K562 (cell line): ENCODE measurements around the gene SLC35A2. TPM values are rescaled to one million over a fixed set of nuclear protein-coding genes. Genes with fewer than 3 reads are reported as not detected.
A peak's percentile ranks its signal among the peaks of the same experiment; 100 is the strongest.

Experiments
- ATAC-seq: fragments of 200-7000 bp; cut with Tn5 transposase; 3 replicates; pipeline ENCODE4 v1.9.1; 2020; ENCODE audit warnings: moderate library complexity
- BruUV-seq: library from RNA; stranded (reverse); fragments of 400-500 nt; replicated peaks from 2 replicates; lab custom pipeline; 2021; lab: Mats Ljungman, UMichigan
- CTCF ChIA-PET: fragments of 300-600 bp; formaldehyde crosslinking; extraction: SDS; loops from one replicate; lab custom pipeline; 2021; ENCODE audit warnings: low intra/inter-chr PET ratio; lab: Yijun Ruan, JAX
- POLR2A ChIA-PET: fragments of 300-600, 350-650 bp; sonication (Branson Sonifier 250); formaldehyde crosslinking; extraction: SDS; loops from one replicate; lab custom pipeline; 2021; ENCODE audit warnings: antibody characterized with exemption, inconsistent platforms; lab: Yijun Ruan, JAX
- DNase-seq, 4 experiments: peaks; one replicate each; pipeline versions ENCODE4 v3.0.0 to v3.0.0-alpha.2; 2011 to 2018; ENCODE audit warnings: low spot score in 3 of 4, mixed read lengths in 3 of 4; ENCODE audit errors: extremely low read depth in 1 of 4
- FAIRE-seq: peaks from 2 replicates; lab custom pipeline; 2011; peaks lifted over from hg19 to GRCh38; lab: Jason Lieb, UNC
- H2AFZ ChIP-seq: 2 replicates; pipeline ENCODE4 v1.6.0; 2011; ENCODE audit warnings: low read depth, low read length, control low read depth, inconsistent platforms
- H3K27ac ChIP-seq: fragments of 200-600 bp; 3 replicates; pipeline ENCODE4 v1.8.0; 2011; ENCODE audit warnings: low read depth, mild to moderate bottlenecking, control low read depth, inconsistent platforms, low read length, moderate library complexity, mixed read lengths; ENCODE audit errors: extremely low read depth
- H3K27me3 ChIP-seq, 2 experiments: fragments of 300-600 bp in 1 of 2; 2 replicates in 1 of 2; 3 replicates in 1 of 2; pipeline versions ENCODE4 v1.6.0 to v1.8.0; 2011; ENCODE audit warnings: inconsistent platforms in 2 of 2, low read length in 2 of 2, mild to moderate bottlenecking in 1 of 2, mixed read lengths in 1 of 2, moderate library complexity in 1 of 2; ENCODE audit not compliant: control insufficient read depth in 2 of 2, insufficient read depth in 2 of 2
- H3K36me3 ChIP-seq: fragments of 300-600 bp; 3 replicates; pipeline ENCODE4 v1.8.0; 2011; ENCODE audit warnings: mild to moderate bottlenecking, low read length, inconsistent platforms; ENCODE audit not compliant: control insufficient read depth, insufficient read depth
- H3K4me1 ChIP-seq, 2 experiments: fragments of 200-600 bp in 1 of 2; replicated peaks in 1 of 2; 2 replicates in 1 of 2; 3 replicates in 1 of 2; pipeline versions ENCODE4 v1.5.1 to v1.8.0; 2011; ENCODE audit warnings: inconsistent platforms in 2 of 2, low read length in 2 of 2, mild to moderate bottlenecking in 1 of 2, mixed read lengths in 1 of 2, moderate library complexity in 1 of 2; ENCODE audit not compliant: control insufficient read depth in 2 of 2, insufficient read depth in 2 of 2
- H3K4me2 ChIP-seq: 2 replicates; pipeline ENCODE4 v1.6.1; 2011; ENCODE audit warnings: low read length, control low read depth, inconsistent platforms, mixed read lengths; ENCODE audit not compliant: insufficient read depth
- H3K4me3 ChIP-seq: fragments of 200-600 bp; sonication (generic), shearing (Covaris generic); 2 replicates; pipeline ENCODE4 v1.5.1; 2016; ENCODE audit warnings: control low read depth, inconsistent platforms
- H3K79me2 ChIP-seq: fragments of 200-600 bp; 3 replicates; pipeline ENCODE4 v1.8.0; 2011; ENCODE audit warnings: low read length, inconsistent platforms; ENCODE audit not compliant: control insufficient read depth, insufficient read depth
- H3K9ac ChIP-seq, 2 experiments: 2 replicates each; pipeline versions ENCODE4 v1.6.0 to v1.6.1; 2011; ENCODE audit warnings: low read depth in 2 of 2, low read length in 2 of 2, control low read depth in 1 of 2, inconsistent platforms in 1 of 2, mild to moderate bottlenecking in 1 of 2, mixed read lengths in 1 of 2; ENCODE audit not compliant: insufficient read depth in 1 of 2
- H3K9me1 ChIP-seq: one replicate; pipeline ENCODE4 v1.6.0; 2011; ENCODE audit warnings: inconsistent platforms, mild to moderate bottlenecking, low read length, moderate library complexity; ENCODE audit not compliant: control insufficient read depth, insufficient read depth
- H3K9me3 ChIP-seq: replicated peaks from 2 replicates; pipeline ENCODE4 v1.5.1; 2011; ENCODE audit warnings: low read depth, low read length, inconsistent platforms; ENCODE audit not compliant: control insufficient read depth, insufficient read depth
- H4K20me1 ChIP-seq: replicated peaks from 2 replicates; pipeline ENCODE4 v1.6.1; 2011; ENCODE audit warnings: low read length, inconsistent platforms, mixed read lengths; ENCODE audit not compliant: control insufficient read depth, insufficient read depth
- FOS ChIP-seq: IDR thresholded peaks from 3 replicates; pipeline ENCODE4 v1.6.1; 2011; ENCODE audit not compliant: insufficient read length; ENCODE audit errors: extremely low read depth
- FOXJ2 ChIP-seq: fragments of 200-800 bp; sonication (Bioruptor generic); IDR thresholded peaks from 2 replicates; pipeline ENCODE4 v1.6.1; 2016; ENCODE audit warnings: missing genetic modification characterization, missing compliant biosample characterization
- GMEB1 ChIP-seq: fragments of 250-450 bp; sonication (Bioruptor Pico); IDR thresholded peaks from 2 replicates; pipeline ENCODE4 v1.4.0; 2020; ENCODE audit warnings: mild to moderate bottlenecking
- PHF8 ChIP-seq: fragments of 200-600 bp; sonication (generic); IDR thresholded peaks from 2 replicates; pipeline ENCODE4 v1.6.1; 2012; ENCODE audit warnings: mixed run types, mild to moderate bottlenecking, inconsistent platforms, low read length, moderate library complexity, borderline replicate concordance
- RBBP5 ChIP-seq: fragments of 200-600 bp; sonication (generic); IDR thresholded peaks from 2 replicates; pipeline ENCODE4 v1.6.1; 2012; ENCODE audit warnings: borderline replicate concordance, mild to moderate bottlenecking, low read length, control low read depth, inconsistent platforms; ENCODE audit not compliant: insufficient read depth, poor library complexity, severe bottlenecking
- SREBF1 ChIP-seq: fragments of 150-350 bp; IDR thresholded peaks from 2 replicates; pipeline ENCODE4 v1.6.1; 2014; ENCODE audit warnings: antibody characterized with exemption, low read depth, low read length, borderline replicate concordance
- TAF1 ChIP-seq: IDR thresholded peaks from 2 replicates; pipeline ENCODE4 v1.6.1; 2011; ENCODE audit warnings: mild to moderate bottlenecking, low read length, moderate library complexity; ENCODE audit not compliant: insufficient read depth, control insufficient read depth, severe bottlenecking; ENCODE audit errors: extremely low read depth
- TBL1XR1 ChIP-seq, 2 experiments: IDR thresholded peaks; 2 replicates each; pipeline ENCODE4 v1.6.1; 2012; ENCODE audit warnings: improper control_type of control experiment in 2 of 2, low read length in 2 of 2, mild to moderate bottlenecking in 1 of 2
- WGBS: fragments of 100-300 bp; shearing (Covaris generic); methylation state at CpG from one replicate; pipeline ENCODE4 v1.1.6; 2016; ENCODE audit warnings: low coverage, mixed read lengths; ENCODE audit not compliant: insufficient coverage; ENCODE audit errors: missing lambda C conversion rate; 5-methylcytosine and 5-hydroxymethylcytosine counted together
- in situ Hi-C: fragments of 300-500 bp; cut with MboI; formaldehyde crosslinking; loops from 4 replicates; pipeline ENCODE4 v1.15.0; 2018; ENCODE audit warnings: inconsistent platforms, mixed read lengths
- intact Hi-C: fragments of 100-400 bp; cut with micrococcal nuclease; formaldehyde crosslinking; loops from 2 replicates; pipeline ENCODE4 v1.14.2; 2022
- polyA plus RNA-seq, 8 experiments: library from polyadenylated mRNA; depleted of rRNA in 4 of 8; stranded (reverse) in 5 of 8; unstranded in 3 of 8; fragments of >200 nt; fragmentation: Nextera tagmentation in 2 of 8; fragmentation: Illumina TruSeq in 1 of 8; extraction: Ambion mirVana in 2 of 8; extraction: Trizol in 1 of 8; gene quantifications; 2 replicates each; pipeline versions ENCODE4 v1.2.1 to v1.2.3, GENCODE V29; 2011 to 2014; ENCODE audit warnings: inconsistent platforms in 1 of 8, missing spikeins in 1 of 8
- total RNA-seq, 7 experiments: library from RNA; depleted of rRNA in 6 of 7; stranded (reverse); fragments of >200 nt in 6 of 7; fragmentation: Illumina TruSeq in 2 of 7; extraction: Trizol in 2 of 7; gene quantifications; 2 replicates each; pipeline versions ENCODE4 v1.2.1 to v1.2.3, GENCODE V29; 2011 to 2021; ENCODE audit warnings: low replicate concordance in 1 of 7
- TF ChIP-seq, protein P1 (sequence below): sonication (generic); formaldehyde crosslinking; IDR thresholded peaks from 2 replicates; pipeline ENCODE4 v1.8.1; 2023; ENCODE audit warnings: mild to moderate bottlenecking, missing genetic modification reagents
- TF ChIP-seq, protein P2 (sequence below): sonication (generic); formaldehyde crosslinking; IDR thresholded peaks from 2 replicates; pipeline ENCODE4 v1.8.0; 2022; ENCODE audit warnings: missing genetic modification reagents, mild to moderate bottlenecking, moderate library complexity, borderline replicate concordance
- TF ChIP-seq, protein P3 (sequence below), 2 experiments: IDR thresholded peaks; 2 replicates each; pipeline ENCODE4 v1.6.1; 2011; ENCODE audit warnings: borderline replicate concordance in 1 of 2, control low read depth in 1 of 2, low read depth in 1 of 2, low read length in 1 of 2, mild to moderate bottlenecking in 1 of 2, mixed read lengths in 1 of 2, moderate library complexity in 1 of 2; ENCODE audit not compliant: insufficient read depth in 1 of 2, insufficient read length in 1 of 2, poor library complexity in 1 of 2, severe bottlenecking in 1 of 2; ENCODE audit errors: extremely low read depth in 1 of 2

Gene SLC35A2
- total and polyA plus RNA-seq, 9 of the 15 experiments (the other 6 are each of a cell fraction or from before 2014, with no cell fraction given) = 3.3 to 38.9 (median 20.0) TPM

GRCh38 chrX:48897625-48898306, 13.7 kb downstream of the SLC35A2 start, which contains the start of the genes PQBP1 and TIMM17B:
Gene PQBP1, plus strand, starts transcription at chrX:48897930. Its CDS starts 580 bp downstream, at chrX:48898510.
Gene TIMM17B, minus strand, starts transcription at chrX:48897768. Its CDS starts 19 bp downstream, at chrX:48897749.
- FAIRE-seq = peak; percentile 99
- ATAC-seq = peak; percentile 93
- Histone ChIP-seq H2AFZ (peak within 1 kb of the TSS; percentile 89), H3K27ac (peak within 1 kb of the TSS; percentile 97), H3K4me2 (peak within 1 kb of the TSS; percentile 85), H3K4me1 (peaks cover 11 to 20% of the 10 kb centered on the region in 2 experiments; a peak in 4 of 5 replicates), H3K9me3 (no peaks in the 10 kb centered on the region), H3K9ac (peak within 1 kb of the TSS; percentile 90 to 95), H3K36me3 (peaks cover 68% of the 10 kb centered on the region), H3K79me2 (peaks cover 61% of the 10 kb centered on the region), H3K9me1 (no peaks in the 10 kb centered on the region), H3K27me3 (no peaks in the 10 kb centered on the region), H3K4me3 (peak within 1 kb of the TSS; percentile 72), H4K20me1 (peaks cover 7% of the 10 kb centered on the region; the same call in 1 of the 2 replicates)
- peak; percentile 78 to 96 (median 86) for DNase-seq
- CTCF ChIA-PET = no interaction called here
- in situ Hi-C loops (no loop called here), intact Hi-C loops (loop anchor here (5.0 kb wide), 5 partner anchors 35 to 250 kb away; partner anchors contain the start of genes GLOD5 and HDAC6)
- 2% methylated on average over 40 of the region's 49 CpGs for WGBS
- POLR2A ChIA-PET = interaction anchor here (0.6 to 2.2 kb wide), 12 partner anchors 9 to 214 kb away, joined by 3 to 13 read pairs (median 4); partner anchors contain the start of gene SLC35A2
- no TSS peak for BruUV-seq
- TF ChIP-seq TBL1XR1 (IDR thresholded peaks at IDR 0.05; ENCODE audit: low read length in 2 of 2) (peak in 1 of 2 experiments; percentile 38; a peak in 1 of 4 replicates), SREBF1 (peak; percentile 89; the same call in 1 of the 2 replicates), FOXJ2 (tag) (peak; percentile 5; the same call in 1 of the 2 replicates), RBBP5 (peak; percentile 85), FOS (peak; percentile 83), PHF8 (peak; percentile 93; the same call in 1 of the 2 replicates), TAF1 (peak; percentile 77), GMEB1 (CRISPR knock-in tag) (peak; percentile 89)
- TF ChIP-seq, protein P1, sequence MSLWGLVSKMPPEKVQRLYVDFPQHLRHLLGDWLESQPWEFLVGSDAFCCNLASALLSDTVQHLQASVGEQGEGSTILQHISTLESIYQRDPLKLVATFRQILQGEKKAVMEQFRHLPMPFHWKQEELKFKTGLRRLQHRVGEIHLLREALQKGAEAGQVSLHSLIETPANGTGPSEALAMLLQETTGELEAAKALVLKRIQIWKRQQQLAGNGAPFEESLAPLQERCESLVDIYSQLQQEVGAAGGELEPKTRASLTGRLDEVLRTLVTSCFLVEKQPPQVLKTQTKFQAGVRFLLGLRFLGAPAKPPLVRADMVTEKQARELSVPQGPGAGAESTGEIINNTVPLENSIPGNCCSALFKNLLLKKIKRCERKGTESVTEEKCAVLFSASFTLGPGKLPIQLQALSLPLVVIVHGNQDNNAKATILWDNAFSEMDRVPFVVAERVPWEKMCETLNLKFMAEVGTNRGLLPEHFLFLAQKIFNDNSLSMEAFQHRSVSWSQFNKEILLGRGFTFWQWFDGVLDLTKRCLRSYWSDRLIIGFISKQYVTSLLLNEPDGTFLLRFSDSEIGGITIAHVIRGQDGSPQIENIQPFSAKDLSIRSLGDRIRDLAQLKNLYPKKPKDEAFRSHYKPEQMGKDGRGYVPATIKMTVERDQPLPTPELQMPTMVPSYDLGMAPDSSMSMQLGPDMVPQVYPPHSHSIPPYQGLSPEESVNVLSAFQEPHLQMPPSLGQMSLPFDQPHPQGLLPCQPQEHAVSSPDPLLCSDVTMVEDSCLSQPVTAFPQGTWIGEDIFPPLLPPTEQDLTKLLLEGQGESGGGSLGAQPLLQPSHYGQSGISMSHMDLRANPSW = 0 out of 2 replicates have a peak, but pooled peaks have one; percentile 33
- TF ChIP-seq, protein P2, sequence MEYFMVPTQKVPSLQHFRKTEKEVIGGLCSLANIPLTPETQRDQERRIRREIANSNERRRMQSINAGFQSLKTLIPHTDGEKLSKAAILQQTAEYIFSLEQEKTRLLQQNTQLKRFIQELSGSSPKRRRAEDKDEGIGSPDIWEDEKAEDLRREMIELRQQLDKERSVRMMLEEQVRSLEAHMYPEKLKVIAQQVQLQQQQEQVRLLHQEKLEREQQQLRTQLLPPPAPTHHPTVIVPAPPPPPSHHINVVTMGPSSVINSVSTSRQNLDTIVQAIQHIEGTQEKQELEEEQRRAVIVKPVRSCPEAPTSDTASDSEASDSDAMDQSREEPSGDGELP = peak; percentile 58; the same call in 1 of the 2 replicates
- TF ChIP-seq, protein P3, sequence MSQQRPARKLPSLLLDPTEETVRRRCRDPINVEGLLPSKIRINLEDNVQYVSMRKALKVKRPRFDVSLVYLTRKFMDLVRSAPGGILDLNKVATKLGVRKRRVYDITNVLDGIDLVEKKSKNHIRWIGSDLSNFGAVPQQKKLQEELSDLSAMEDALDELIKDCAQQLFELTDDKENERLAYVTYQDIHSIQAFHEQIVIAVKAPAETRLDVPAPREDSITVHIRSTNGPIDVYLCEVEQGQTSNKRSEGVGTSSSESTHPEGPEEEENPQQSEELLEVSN (IDR thresholded peaks at IDR 0.05; ENCODE audit: borderline replicate concordance in 1 of 2, extremely low read depth in 1 of 2, insufficient read depth in 1 of 2, insufficient read length in 1 of 2, low read depth in 1 of 2, low read length in 1 of 2, poor library complexity in 1 of 2, severe bottlenecking in 1 of 2) = peak in 1 of 2 experiments; percentile 6
